Left cardiac atrium (tissue), 4 donors: ENCODE results near the gene HARBI1. TPM values are rescaled to one million over a fixed set of nuclear protein-coding genes. Genes with fewer than 3 reads are reported as not detected.
"Not testable (repeated sequence)": the region's sequence is repeated elsewhere in the genome, so short reads cannot be mapped to it uniquely, and the experiment has no call there.

Source experiments
- ATAC-seq, 2 donors: fragments of 200-7000 bp; cut with Tn5 transposase; one replicate each; pipeline ENCODE4 v1.9.1; 2020; ENCODE audit warnings: mild to moderate bottlenecking in 2 of 2, moderate library complexity in 2 of 2
- DNase-seq: peaks from one replicate; pipeline ENCODE4 v3.0.0-alpha.2; 2020
- intact Hi-C, 2 donors: fragments of 100-400 bp; cut with DNase I; formaldehyde crosslinking; loops; one replicate each; pipeline versions ENCODE4 v1.14.1 to v1.15.1; 2022 to 2023
- total RNA-seq, 2 donors: library from RNA; stranded (reverse); fragmentation: NEBNext Ultra II Directional; extraction: Animal tissue kit (Norgen Biotek cat#: 25700); gene quantifications; one replicate each; pipeline ENCODE4 v1.2.1, GENCODE V29; 2021
- donor health status: DM: no; HTN: yes; CAD: no.
- donor health status: DM: no; HTN: yes; CAD: no; lungs with severe emphysema.
- donor health status: DM: yes; HTN: yes; CAD: no.
- donor health status: Dilated cardiomyopathy.

HARBI1 gene
- total RNA-seq, 2 donors from 2014 or later: 2.9 to 3.9 TPM

DNA sequence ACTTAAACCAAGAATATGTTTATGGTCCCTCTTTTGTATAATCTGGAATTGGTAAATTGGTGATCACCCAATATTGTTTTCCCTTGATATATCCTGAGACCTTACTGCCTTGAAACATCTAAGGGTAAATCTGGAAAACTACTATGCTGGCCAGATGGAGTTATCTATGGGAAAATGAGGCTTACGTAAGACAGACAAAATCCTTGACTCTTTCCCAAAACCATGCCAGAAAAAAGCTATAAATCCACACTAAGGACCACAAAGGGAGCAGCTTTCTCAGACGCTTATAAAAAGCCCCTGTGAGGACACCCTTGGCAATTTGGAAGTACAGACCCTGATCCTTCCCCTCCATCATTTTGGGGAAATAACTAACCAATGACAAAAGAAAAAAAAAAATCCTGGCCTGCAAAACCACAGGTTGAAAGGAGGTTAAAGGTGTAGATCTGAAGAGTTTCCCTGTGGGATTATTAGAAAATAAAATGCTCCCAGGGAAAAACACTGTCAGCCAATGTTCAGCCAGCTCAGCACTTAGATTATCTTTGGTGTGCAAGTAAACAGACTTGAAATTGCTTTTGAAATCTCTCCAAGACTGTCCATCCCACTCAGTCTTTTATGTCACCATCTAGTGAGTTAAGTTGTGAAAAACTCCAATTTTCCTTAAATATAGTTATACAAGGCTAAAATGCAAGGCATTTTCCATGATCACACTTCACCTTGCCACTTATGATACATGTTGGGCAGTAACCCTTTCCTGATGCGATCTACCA, 16.6 kb downstream of the HARBI1 start:
- intact Hi-C loops: no loop called here
- DNase-seq (no peak), ATAC-seq (peak in 1 of 2 donors; percentile 11)

DNA sequence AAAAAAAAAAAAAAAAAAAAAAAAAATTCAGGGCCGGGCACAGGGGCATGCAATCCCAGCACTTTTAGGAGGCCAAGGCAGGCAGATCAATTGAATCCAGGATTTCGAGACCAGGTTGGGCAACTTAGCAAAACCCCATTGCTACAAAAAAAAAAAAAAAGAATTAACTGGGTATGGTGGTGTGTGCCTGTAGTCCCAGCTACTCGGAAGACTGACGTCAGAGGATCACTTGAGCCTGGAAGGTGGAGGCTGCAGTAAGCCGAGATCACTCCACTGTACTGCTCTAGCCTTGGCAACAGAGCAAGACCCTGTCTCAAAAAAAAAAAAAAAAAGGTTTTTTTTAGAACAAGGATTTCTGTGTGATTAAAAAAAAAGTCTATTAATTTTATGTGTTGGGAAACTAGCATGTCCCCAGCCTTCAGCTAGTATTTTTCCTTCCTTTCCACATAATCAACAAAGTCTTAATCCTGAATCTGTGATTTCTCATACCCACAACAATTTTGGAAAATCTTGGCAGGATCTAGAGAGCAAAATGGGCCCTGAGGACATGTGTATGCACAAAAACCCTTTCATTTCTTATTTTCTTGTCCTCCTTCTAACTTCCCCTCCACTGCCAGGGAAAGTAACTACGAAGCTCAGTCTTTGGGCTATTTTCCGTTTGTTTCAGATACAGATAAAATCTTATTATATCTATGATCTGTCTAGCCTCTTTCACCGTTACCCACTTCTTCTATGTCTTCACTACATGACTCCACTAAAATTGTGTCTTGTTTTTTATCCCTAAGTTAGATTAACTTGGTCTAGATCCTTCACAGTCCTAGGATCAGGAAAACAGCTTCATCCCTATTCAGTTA, 17.5 kb downstream of the HARBI1 start:
- intact Hi-C loops: no loop called here
- DNase-seq (no peak), ATAC-seq (peak; percentile 68 to 71)

DNA sequence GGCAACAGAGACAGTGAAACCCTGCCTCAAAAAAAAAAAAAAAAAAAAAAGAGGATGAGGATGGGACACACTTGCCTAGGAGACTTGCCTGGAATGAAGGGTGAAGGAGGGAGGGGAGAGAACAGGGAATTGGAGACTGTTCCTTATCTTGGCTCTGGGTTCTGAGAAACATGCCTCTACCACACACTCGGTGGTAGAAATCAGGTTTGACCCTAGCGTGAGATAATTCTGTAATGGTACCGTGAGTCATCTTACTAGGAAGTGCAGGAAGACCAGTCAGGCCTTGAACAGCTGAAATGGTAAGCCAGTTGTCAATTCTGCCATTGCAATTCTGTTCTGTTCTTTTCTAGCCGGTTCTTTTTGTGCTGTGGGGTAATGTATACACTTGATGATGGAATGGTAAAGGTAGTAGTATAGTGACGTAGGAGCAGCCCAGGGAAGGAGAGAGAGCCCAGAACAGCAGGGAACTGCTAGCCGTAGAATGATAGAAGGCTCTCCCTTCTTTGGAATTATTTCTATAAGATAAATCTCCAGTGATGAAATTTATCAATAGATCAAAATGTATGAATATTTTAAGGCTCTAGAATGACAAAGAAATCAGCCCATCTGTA, 19.3 kb downstream of the HARBI1 start:
- DNase-seq (no peak), ATAC-seq (no peak)
- intact Hi-C loops: no loop called here

DNA sequence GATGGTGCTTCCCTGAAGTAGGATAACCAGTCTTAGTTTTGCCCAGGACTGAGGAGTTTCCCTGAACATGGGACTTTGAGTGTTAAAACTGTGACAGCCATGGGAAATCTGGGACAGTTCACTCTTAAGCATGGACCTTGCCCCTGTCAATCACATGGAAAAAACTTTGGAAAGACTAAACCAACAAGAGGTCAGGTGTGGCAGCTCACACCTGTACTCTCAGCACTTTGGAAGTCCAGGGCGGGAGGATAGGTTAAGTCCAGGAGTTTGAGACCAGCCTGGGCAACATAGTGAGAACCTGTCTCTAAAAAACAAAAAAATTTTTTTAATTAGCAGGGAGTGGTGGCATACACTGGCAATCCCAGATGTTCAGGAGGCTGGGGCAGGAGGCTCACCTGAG, 19.9 kb downstream of the HARBI1 start:
- no peak for ATAC-seq
- DNase-seq: no peak
- intact Hi-C loops: no loop called here

DNA sequence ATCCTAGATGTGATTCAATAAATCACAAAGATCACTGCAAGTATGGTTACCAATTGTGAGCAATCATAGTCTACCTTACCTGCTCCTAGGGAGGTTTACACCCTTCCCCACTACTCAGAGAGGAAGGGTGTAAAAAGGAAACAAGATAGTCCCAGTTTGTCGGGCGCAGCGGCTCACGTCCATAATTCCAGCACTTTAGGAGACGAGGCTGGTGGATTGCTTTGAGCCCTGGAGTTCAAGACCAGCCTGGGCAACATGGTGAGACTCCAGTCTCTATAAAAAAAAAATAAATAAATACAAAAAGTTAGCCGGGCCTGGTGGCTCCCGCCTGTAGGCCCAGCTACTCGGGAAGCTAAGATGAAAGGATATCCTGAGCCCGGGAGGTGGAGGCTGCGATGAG, 22.2 kb downstream of the HARBI1 start:
- DNase-seq (no peak), ATAC-seq (no peak)
- intact Hi-C loops: loop anchor here in 1 of 2 donors (5.0 kb wide), 1 partner anchor 37 kb away; no protein-coding TSS in a partner anchor

DNA sequence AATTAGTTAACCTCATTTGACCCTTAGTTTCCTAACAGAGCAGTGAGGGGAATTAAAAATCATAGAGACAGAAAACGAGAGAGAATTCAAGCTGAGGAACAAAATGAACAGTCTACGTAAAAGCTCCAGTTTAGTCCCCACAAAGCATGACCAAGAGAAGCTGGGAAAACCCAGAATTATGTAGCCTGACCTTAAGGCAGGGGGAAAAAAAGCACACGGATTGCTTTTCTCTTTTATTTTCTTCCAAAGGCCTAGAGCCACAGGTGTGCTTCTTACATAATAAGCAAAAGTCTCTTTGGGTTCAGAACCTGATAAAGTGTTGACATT, 22.7 kb downstream of the HARBI1 start:
- intact Hi-C loops: loop anchor here in 1 of 2 donors (5.0 kb wide), 1 partner anchor 37 kb away; no protein-coding TSS in a partner anchor
- DNase-seq (no peak), ATAC-seq (no peak)

DNA sequence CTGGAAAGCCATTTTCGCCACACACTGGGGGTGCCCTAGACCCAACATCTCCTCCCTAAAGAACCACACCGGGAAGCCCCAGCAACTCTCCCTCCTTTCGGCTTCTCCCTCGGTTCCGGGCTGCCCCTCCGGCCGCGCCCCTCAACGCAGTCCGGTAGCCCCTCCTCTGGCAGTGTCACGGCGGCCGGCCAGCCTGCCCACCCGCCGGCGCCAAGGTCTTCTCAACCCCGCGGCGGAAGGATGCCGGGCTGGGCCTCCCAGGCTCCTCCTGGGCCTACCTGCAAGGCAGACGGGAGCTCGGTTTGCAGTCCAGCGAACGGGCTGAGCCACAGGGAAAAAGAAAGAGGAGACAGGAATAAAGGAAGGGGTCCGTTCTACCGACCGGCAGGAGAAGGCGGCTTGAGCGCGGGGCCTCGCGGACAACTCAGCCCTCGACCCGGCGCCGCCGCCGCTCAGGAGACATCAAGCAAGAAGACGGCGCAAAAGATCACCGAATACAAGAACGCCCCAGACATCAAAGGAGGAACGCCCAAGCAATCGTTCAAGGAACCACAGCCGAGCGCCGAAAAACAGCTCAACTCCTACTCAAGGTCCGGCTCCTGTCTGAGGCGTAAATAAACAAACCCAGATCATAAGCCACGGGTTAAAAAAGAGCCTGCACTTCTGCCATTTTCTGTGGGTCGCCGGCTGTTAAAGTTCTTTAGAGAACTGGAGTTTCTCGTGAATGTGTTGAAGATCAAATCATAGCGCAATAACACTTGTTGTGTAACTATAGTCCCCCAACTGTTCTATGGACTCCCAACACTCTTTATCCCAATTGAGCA, 23.3 kb downstream of the HARBI1 start, which contains the start of gene AMBRA1:
Gene AMBRA1 (minus strand): TSS at position 474 of the 824 bp plus-strand sequence. CDS start 45,643 bp downstream, outside the sequence.
- peak; percentile 91 to 94 for ATAC-seq
- intact Hi-C loops: loop anchor here in 1 of 2 donors (5.0 kb wide), 1 partner anchor 36 kb away; no protein-coding TSS in a partner anchor

DNA sequence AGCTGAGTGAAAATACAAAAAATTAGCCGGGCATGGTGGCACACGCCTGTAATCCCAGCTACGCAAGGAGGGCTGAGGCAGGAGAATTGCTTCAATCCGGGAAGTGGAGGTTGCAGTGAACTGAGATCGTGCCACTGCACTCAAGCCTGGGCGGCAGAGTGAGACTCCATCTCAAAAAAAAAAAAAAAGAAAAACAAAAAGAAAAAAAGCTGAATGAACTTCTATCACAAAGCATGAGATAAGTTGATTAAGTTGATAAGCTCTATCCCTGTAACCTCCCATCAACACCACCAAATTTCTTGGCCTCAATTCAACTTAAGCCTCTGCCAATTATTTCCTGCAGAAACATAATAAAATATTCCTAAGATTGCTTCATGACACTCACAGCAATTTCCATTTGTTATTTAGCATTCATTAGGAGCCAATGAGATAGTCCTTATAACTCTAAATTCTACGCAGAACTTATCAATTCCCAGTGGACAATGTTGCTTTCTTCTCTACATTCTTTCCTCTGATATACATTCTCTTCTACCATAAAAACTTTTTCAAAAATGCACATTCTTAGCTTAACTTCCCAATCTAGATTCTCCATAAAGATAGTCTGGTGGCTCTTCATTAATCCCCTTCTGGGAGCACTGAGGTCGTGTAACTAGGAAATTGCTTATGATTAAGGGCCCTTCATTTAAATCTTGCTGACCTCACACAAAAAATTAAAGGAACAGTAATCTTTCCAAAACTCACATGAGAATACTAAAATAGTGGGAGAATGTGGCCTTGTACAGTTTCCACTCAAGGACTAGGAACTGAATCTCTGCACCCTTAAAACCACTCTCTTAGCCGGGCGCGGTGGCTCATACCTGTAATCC, 26.1 kb downstream of the HARBI1 start:
- ATAC-seq (no peak), DNase-seq (no peak)
- intact Hi-C loops: loop anchor here in 1 of 2 donors (5.0 kb wide), 1 partner anchor 34 kb away; no protein-coding TSS in a partner anchor

More for the DNA sequence above, 23.3 kb downstream of the HARBI1 start, which contains the start of gene AMBRA1:
- peak; percentile 85 for DNase-seq

DNA sequence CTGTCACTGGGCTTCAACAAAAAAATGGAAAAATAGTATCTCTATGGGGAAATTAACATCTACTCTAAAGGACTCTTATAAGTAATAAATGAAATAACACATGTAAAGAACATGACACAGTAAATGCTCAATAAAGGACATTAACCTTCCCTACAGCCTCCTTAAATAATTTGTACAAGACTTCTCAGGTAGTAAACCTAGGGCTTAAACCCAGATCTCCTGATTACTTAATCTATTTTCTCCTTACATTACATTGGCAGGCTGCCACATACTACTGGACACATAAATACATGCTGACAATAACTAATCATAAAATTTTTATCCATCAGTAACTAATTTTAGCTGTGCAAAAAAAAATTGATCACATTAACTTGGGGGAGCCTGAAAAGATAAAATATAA, 28.1 kb downstream of the HARBI1 start:
- no peak for ATAC-seq
- intact Hi-C loops: no loop called here
- DNase-seq: no peak

DNA sequence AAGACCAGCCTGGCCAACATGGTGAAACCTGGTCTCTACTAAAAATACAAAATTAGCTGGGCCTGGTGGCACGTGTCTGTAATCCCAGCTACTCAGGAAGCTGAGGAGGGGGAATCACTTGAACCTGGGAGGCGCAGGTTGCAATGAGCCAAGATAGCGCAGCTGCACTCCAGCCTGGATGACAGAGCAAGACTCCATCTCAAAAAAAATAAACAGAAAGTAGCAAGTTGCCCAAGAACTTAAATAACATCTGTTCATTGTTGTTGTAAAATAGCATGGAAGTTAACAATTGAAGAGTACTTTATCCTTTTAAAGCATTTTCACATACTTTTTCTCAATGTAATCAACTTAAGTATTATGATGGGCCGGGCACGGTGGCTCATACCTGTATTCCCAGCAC, 28.9 kb downstream of the HARBI1 start:
- intact Hi-C loops: no loop called here
- DNase-seq (no peak), ATAC-seq (no peak)

DNA sequence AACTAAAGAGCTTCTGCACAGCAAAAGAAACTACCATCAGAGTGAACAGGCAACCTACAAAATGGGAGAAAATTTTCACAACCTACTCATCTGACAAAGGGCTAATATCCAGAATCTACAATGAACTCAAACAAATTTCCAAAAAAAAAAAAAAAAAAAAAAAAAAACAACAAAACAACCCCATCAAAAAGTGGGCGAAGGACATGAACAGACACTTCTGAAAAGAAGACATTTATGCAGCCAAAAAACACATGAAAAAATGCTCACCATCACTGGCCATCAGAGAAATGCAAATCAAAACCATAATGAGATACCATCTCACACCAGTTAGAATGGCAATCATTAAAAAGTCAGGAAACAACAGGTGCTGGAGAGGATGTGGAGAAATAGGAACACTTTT, 33.5 kb downstream of the HARBI1 start:
- intact Hi-C loops, DNase-seq, ATAC-seq: not testable (repeated sequence)

DNA sequence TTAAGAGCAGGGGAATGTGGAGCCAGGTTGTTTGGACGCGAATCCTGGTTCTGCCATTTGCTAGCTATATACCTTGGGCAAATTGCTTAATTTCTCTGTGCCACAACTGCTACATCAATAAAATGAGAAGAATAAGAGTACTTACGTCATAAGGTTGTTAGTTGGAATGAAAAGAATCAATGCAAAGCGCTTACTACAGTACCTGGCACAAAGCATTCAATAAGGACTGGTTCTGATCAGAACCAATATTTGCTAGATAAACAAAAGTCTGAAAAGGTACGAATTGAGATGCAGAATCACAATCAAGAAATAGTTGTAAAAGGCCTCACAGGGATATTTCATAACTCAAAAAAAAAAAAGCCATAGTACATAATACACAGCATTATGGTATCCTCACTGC, 34.4 kb downstream of the HARBI1 start:
- intact Hi-C loops: no loop called here
- DNase-seq (no peak), ATAC-seq (no peak)

DNA sequence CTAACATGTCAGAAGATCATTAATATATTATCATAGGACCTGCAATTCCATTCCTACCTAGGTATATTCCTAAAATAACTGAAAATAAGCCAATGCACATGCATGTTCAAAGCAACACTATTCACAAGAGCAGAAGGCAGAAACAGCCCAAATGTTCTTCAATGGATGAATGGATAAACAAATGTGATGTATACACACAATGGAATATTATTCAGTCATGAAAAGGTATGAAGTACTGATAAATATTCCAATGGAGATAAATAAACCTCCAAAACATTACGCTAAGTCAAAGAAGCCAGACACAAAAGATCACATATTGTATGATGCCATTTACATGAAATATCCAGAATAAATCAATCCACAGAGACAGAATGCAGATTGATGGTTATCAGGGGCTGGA, 40.0 kb downstream of the HARBI1 start:
- DNase-seq (no peak), ATAC-seq (no peak)
- intact Hi-C loops: no loop called here

DNA sequence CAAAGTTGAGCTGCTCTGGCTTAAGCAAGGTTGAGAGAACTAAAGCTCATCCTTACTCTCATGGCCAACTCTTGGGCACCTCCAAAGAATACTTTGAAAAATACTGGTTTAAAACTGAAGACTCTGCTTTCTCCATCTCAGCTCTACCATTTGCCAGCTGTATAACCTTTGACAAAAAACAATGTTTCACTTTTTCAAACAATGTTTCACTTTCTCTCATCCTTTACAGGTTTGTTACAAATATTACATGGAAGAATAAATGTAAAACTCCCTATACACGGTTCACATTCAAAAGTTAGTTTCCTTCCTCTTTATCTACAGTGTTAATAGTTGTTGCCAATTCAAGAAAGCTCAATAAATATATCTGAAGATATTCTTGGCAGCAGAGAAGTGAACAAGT, 42.4 kb downstream of the HARBI1 start:
- ATAC-seq (no peak), DNase-seq (no peak)
- intact Hi-C loops: no loop called here

DNA sequence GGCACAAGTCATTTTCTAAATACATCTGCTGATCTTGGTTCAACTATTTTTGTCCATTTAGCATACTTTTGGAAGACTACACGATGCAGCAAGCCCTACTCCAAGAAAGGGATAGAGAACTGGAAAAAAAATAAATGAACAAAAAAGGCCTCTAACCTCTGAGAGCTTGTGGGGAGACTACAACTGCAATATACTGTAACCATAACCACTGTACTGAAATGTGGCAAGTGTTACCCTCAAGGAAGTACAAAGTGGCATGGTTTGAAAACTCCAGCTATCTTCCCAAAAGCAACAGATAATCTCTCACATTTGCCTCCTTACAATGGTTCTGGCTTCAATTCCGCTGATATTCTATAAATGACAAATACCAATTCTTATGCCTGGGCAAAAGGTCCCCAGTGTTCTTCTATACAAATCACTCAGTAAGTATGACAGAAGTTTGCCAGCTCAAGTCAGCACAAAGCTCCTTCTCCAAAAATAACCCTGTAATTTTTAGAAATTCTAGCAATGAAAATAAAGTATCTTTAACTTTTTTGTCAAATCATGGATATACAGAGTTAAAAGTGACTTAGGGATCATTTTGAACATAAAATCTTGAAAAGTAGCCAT, 46.1 kb downstream of the HARBI1 start:
- intact Hi-C loops: no loop called here
- DNase-seq (no peak), ATAC-seq (no peak)

DNA sequence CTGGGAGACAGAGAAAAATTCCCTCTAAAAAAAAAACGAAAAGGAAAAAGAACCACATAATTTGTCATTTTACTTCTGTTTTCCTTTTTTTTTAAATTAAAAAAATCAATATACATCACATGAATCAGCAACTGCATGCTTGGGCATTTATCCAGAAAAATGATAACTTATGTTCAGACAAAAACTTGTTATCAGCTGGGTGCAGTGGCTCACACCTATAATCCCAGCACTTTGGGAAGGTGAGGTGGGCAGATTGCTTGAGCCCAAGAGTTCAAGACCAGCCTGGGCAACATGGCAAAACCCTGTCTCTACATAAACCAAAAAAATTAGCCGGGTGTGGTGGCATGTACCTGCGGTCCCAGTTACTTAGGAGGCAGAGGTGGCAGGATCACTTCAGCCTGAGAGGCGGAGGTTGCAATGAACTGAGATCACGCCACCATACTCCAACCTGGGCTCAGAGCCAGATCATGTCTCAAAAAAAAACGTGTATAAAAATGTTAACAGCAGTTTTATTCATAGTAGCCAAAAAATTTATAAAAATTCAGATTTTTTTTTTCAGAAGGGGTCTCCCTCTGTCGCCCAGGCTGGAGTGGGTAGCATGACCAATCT, 51.7 kb downstream of the HARBI1 start:
- intact Hi-C loops: no loop called here
- no peak for ATAC-seq
- DNase-seq: no peak

DNA sequence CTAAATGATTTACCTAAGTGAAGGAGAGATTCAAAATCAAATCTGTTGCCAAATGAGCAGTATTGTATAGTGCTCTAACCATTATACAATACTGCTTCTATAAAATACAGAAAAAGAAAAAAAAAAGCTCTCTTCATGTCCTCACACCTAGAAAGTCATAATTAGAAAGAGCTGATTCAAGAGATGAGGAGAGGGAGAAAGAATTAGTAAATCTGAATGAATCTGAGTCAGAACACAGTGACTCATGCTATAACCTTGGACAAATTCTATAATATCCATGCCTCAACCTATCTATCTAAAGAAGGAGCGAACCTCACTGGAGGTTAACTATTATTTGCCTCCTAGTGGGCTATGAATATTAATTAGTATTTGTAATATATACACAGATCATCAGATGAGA, 52.6 kb downstream of the HARBI1 start:
- intact Hi-C loops: no loop called here
- peak in 1 of 2 donors; percentile 32 for ATAC-seq
- DNase-seq: no peak
